Vagina (tissue), 2 donors: ENCODE results near the gene UPK2.

Experiments
- POLR2A ChIP-seq, 2 donors: fragments of 450-650 bp; IDR thresholded peaks; one replicate each; pipeline ENCODE4 v1.6.1; 2017; ENCODE audit warnings: antibody characterized with exemption in 2 of 2, mild to moderate bottlenecking in 2 of 2, moderate library complexity in 2 of 2
- TF ChIP-seq, protein P1 (sequence below), 3 experiments: fragments of 450-650 bp in 2 of 3; fragments of 200-600 bp in 1 of 3; sonication (generic) in 1 of 3; IDR thresholded peaks; one replicate each; pipeline ENCODE4 v1.5.1; 2017 to 2019; ENCODE audit warnings: antibody characterized with exemption in 3 of 3, mild to moderate bottlenecking in 2 of 3, moderate library complexity in 2 of 3

DNA sequence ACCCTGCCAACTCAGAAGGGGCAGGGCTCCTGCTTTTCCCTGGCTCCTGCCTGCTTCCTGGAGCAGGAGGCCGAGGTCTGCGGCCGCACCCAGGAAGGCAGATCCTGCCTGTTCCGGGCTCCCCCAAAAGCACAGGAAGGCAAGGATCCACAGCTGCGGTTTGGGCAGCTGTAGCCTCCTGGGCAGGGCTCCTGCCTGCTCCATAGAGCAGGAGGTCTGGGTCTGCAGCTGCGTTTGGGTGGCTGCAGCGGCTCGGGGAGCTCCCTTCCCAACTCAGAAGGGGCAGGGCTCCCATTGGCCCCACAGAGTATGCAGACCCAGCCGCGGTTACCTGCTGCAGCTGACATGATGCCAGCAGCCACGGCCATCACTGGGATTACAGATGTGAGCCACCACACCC is 5.5 kb downstream of the UPK2 start:
- TF ChIP-seq, protein P1, sequence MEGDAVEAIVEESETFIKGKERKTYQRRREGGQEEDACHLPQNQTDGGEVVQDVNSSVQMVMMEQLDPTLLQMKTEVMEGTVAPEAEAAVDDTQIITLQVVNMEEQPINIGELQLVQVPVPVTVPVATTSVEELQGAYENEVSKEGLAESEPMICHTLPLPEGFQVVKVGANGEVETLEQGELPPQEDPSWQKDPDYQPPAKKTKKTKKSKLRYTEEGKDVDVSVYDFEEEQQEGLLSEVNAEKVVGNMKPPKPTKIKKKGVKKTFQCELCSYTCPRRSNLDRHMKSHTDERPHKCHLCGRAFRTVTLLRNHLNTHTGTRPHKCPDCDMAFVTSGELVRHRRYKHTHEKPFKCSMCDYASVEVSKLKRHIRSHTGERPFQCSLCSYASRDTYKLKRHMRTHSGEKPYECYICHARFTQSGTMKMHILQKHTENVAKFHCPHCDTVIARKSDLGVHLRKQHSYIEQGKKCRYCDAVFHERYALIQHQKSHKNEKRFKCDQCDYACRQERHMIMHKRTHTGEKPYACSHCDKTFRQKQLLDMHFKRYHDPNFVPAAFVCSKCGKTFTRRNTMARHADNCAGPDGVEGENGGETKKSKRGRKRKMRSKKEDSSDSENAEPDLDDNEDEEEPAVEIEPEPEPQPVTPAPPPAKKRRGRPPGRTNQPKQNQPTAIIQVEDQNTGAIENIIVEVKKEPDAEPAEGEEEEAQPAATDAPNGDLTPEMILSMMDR (IDR thresholded peaks at IDR 0.05) = no peak
- TF ChIP-seq POLR2A (IDR thresholded peaks at IDR 0.05) = no peak
